ENCODE measurements around the gene PRLR. TPM values are rescaled to one million over a fixed set of nuclear protein-coding genes. Genes with fewer than 3 reads are reported as not detected.

PRLR gene
- total and polyA plus RNA-seq, 2 of the 13 experiments (the other 11 are each of a cell fraction or from before 2014, with no cell fraction given) = 12.2 to 13.3 TPM

DNA sequence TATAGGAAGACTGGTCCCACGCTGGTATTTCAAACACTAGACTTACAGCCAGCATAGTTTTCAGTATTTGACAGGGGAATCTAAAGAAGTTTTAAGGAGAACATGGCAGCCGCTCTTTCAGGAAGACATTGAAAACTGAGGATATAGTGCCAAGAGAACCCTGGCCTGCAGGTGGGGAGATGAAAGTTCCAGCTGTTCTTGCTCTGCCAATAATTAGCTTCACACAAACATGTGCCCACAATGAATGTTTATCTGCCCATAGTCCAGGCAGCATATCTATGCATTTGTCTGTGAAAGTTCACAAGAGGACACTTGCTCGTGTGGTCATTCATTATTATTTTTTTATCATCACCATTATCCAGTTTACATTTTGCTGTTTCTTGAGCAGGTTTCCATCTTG is 134.9 kb downstream of the PRLR start:
- H2AFZ ChIP-seq (ENCODE audit: low read length) = no peak overlapping the region
- H3K79me2 ChIP-seq (ENCODE audit: insufficient read depth, low read length) = no peaks in the 10 kb centered on the region
- intact Hi-C loops (cut with micrococcal nuclease; ENCODE audit: unreplicated experiment) (no loop called here), in situ Hi-C loops (cut with HindIII; ENCODE audit: extremely low pct_ligation_motif_present, low pct_unique_long_range_greater_than_20kb) (loop anchor here (10.0 kb wide), 1 partner anchor 499 kb away; no protein-coding TSS in a partner anchor)
- no peaks in the 10 kb centered on the region for H3K27me3 ChIP-seq (ENCODE audit: control insufficient read depth in 1 of 2, insufficient read depth in 2 of 2, low read length in 2 of 2)
- no peaks in the 10 kb centered on the region for H4K20me1 ChIP-seq (ENCODE audit: insufficient read depth, low read length)
- ATAC-seq (peak; percentile 80), DNase-seq (ENCODE audit: low spot score) (peak; percentile 32), FAIRE-seq (peak; percentile 12)
- no peak overlapping the region for H3K27ac ChIP-seq (ENCODE audit: extremely low read length, insufficient read depth, low read length)
- no TSS peak for BruUV-seq (replicated peaks)
- no peaks in the 10 kb centered on the region for H3K36me3 ChIP-seq (replicated peaks in 1 of 2; ENCODE audit: control insufficient read depth in 1 of 2, insufficient read depth in 2 of 2, low read length in 2 of 2)
- WGBS (ENCODE audit: low lambda C conversion rate) = 82% methylated on average over 3 of the region's 3 CpGs
- no peak overlapping the region for H3K4me3 ChIP-seq (replicated peaks in 1 of 3; ENCODE audit: insufficient read depth in 1 of 3, low read depth in 2 of 3, low read length in 3 of 3)
- peaks cover 19% of the 10 kb centered on the region for H3K4me1 ChIP-seq (ENCODE audit: insufficient read depth, low read length)
- no peak overlapping the region for H3K9ac ChIP-seq (ENCODE audit: insufficient read depth, low read depth, low read length)
- no peak overlapping the region for H3K4me2 ChIP-seq (ENCODE audit: low read depth, low read length)
- CTCF ChIA-PET (ENCODE audit: low intra/inter-chr PET ratio, low total read pairs) = interaction anchor here (1.3 kb wide), 1 partner anchor 88 kb away, joined by 3 read pairs; no protein-coding TSS in a partner anchor
- no peaks in the 10 kb centered on the region for H3K9me3 ChIP-seq (ENCODE audit: low read length)
- POLR2A ChIA-PET = no interaction called here
- TF ChIP-seq MED1 (CRISPR knock-in tag; IDR thresholded peaks at IDR 0.05) = 0 out of 2 replicates have a peak, but pooled peaks have one; percentile 24
- TF ChIP-seq ZNF720 (CRISPR knock-in tag; IDR thresholded peaks at IDR 0.05) = no peak
- TF ChIP-seq TCF12 (IDR thresholded peaks at IDR 0.05) = no peak
- no peak for TF ChIP-seq TCF12 (CRISPR knock-in tag; IDR thresholded peaks at IDR 0.05)
- TF ChIP-seq, protein P1, sequence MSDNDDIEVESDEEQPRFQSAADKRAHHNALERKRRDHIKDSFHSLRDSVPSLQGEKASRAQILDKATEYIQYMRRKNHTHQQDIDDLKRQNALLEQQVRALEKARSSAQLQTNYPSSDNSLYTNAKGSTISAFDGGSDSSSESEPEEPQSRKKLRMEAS (IDR thresholded peaks at IDR 0.05) = 0 out of 2 replicates have a peak, but pooled peaks have one; percentile 8
- no peak for TF ChIP-seq SOX6 (IDR thresholded peaks at IDR 0.05)
- peak; percentile 29; the same call in 1 of the 2 replicates for TF ChIP-seq SOX6 (CRISPR knock-in tag; IDR thresholded peaks at IDR 0.05)
- TF ChIP-seq ZBTB1 (CRISPR knock-in tag; IDR thresholded peaks at IDR 0.05; ENCODE audit: borderline replicate concordance) = no peak
- TF ChIP-seq ZNF24 (IDR thresholded peaks at IDR 0.05) = no peak
- TF ChIP-seq, protein P2, sequence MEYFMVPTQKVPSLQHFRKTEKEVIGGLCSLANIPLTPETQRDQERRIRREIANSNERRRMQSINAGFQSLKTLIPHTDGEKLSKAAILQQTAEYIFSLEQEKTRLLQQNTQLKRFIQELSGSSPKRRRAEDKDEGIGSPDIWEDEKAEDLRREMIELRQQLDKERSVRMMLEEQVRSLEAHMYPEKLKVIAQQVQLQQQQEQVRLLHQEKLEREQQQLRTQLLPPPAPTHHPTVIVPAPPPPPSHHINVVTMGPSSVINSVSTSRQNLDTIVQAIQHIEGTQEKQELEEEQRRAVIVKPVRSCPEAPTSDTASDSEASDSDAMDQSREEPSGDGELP (IDR thresholded peaks at IDR 0.05; ENCODE audit: borderline replicate concordance, low read depth) = 0 out of 2 replicates have a peak, but pooled peaks have one; percentile 30
- no peak for TF ChIP-seq ZNF383 (CRISPR knock-in tag; IDR thresholded peaks at IDR 0.05; ENCODE audit: borderline replicate concordance)
- TF ChIP-seq MXD4 (CRISPR knock-in tag; IDR thresholded peaks at IDR 0.05) = no peak
- TF ChIP-seq, protein P3, sequence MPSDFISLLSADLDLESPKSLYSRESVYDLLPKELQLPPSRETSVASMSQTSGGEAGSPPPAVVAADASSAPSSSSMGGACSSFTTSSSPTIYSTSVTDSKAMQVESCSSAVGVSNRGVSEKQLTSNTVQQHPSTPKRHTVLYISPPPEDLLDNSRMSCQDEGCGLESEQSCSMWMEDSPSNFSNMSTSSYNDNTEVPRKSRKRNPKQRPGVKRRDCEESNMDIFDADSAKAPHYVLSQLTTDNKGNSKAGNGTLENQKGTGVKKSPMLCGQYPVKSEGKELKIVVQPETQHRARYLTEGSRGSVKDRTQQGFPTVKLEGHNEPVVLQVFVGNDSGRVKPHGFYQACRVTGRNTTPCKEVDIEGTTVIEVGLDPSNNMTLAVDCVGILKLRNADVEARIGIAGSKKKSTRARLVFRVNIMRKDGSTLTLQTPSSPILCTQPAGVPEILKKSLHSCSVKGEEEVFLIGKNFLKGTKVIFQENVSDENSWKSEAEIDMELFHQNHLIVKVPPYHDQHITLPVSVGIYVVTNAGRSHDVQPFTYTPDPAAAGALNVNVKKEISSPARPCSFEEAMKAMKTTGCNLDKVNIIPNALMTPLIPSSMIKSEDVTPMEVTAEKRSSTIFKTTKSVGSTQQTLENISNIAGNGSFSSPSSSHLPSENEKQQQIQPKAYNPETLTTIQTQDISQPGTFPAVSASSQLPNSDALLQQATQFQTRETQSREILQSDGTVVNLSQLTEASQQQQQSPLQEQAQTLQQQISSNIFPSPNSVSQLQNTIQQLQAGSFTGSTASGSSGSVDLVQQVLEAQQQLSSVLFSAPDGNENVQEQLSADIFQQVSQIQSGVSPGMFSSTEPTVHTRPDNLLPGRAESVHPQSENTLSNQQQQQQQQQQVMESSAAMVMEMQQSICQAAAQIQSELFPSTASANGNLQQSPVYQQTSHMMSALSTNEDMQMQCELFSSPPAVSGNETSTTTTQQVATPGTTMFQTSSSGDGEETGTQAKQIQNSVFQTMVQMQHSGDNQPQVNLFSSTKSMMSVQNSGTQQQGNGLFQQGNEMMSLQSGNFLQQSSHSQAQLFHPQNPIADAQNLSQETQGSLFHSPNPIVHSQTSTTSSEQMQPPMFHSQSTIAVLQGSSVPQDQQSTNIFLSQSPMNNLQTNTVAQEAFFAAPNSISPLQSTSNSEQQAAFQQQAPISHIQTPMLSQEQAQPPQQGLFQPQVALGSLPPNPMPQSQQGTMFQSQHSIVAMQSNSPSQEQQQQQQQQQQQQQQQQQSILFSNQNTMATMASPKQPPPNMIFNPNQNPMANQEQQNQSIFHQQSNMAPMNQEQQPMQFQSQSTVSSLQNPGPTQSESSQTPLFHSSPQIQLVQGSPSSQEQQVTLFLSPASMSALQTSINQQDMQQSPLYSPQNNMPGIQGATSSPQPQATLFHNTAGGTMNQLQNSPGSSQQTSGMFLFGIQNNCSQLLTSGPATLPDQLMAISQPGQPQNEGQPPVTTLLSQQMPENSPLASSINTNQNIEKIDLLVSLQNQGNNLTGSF (CRISPR knock-in tag; IDR thresholded peaks at IDR 0.05) = no peak
- 0 out of 2 replicates have a peak, but pooled peaks have one; percentile 37 for TF ChIP-seq RXRB (CRISPR knock-in tag; IDR thresholded peaks at IDR 0.05; ENCODE audit: borderline replicate concordance)
- no peak for TF ChIP-seq GATAD2A (CRISPR knock-in tag; IDR thresholded peaks at IDR 0.05)
- TF ChIP-seq HNF4A (CRISPR knock-in tag; IDR thresholded peaks at IDR 0.05) = peak; percentile 54
- TF ChIP-seq ZNF75D (CRISPR knock-in tag; IDR thresholded peaks at IDR 0.05; ENCODE audit: borderline replicate concordance) = no peak
- no peak for TF ChIP-seq ONECUT2 (CRISPR knock-in tag; IDR thresholded peaks at IDR 0.05)
- no peak for TF ChIP-seq ZNF879 (CRISPR knock-in tag; IDR thresholded peaks at IDR 0.05)
- TF ChIP-seq, protein P4, sequence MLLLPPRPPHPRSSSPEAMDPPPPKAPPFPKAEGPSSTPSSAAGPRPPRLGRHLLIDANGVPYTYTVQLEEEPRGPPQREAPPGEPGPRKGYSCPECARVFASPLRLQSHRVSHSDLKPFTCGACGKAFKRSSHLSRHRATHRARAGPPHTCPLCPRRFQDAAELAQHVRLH (CRISPR knock-in tag; IDR thresholded peaks at IDR 0.05; ENCODE audit: borderline replicate concordance, low read depth) = no peak
